K562 (cell line): ENCODE data around the gene RAPSN. TPM values are rescaled to one million over a fixed set of nuclear protein-coding genes. Genes with fewer than 3 reads are reported as not detected.

ENCODE experiments used
- ATAC-seq: fragments of 200-7000 bp; cut with Tn5 transposase; 3 replicates; pipeline ENCODE4 v1.9.1; 2020; ENCODE audit warnings: moderate library complexity
- BruUV-seq: library from RNA; stranded (reverse); fragments of 400-500 nt; replicated peaks from 2 replicates; lab custom pipeline; 2021; lab: Mats Ljungman, UMichigan
- CTCF ChIA-PET: fragments of 300-600 bp; formaldehyde crosslinking; extraction: SDS; loops from one replicate; lab custom pipeline; 2021; ENCODE audit warnings: low intra/inter-chr PET ratio; lab: Yijun Ruan, JAX
- POLR2A ChIA-PET: fragments of 300-600, 350-650 bp; sonication (Branson Sonifier 250); formaldehyde crosslinking; extraction: SDS; loops from one replicate; lab custom pipeline; 2021; ENCODE audit warnings: antibody characterized with exemption, inconsistent platforms; lab: Yijun Ruan, JAX
- DNase-seq, 4 experiments: peaks; one replicate each; pipeline versions ENCODE4 v3.0.0 to v3.0.0-alpha.2; 2011 to 2018; ENCODE audit warnings: low spot score in 3 of 4, mixed read lengths in 3 of 4; ENCODE audit errors: extremely low read depth in 1 of 4
- FAIRE-seq: peaks from 2 replicates; lab custom pipeline; 2011; peaks lifted over from hg19 to GRCh38; lab: Jason Lieb, UNC
- H2AFZ ChIP-seq: 2 replicates; pipeline ENCODE4 v1.6.0; 2011; ENCODE audit warnings: low read depth, low read length, control low read depth, inconsistent platforms
- H3K27ac ChIP-seq: fragments of 200-600 bp; 3 replicates; pipeline ENCODE4 v1.8.0; 2011; ENCODE audit warnings: low read depth, mild to moderate bottlenecking, control low read depth, inconsistent platforms, low read length, moderate library complexity, mixed read lengths; ENCODE audit errors: extremely low read depth
- H3K27me3 ChIP-seq, 2 experiments: fragments of 300-600 bp in 1 of 2; 2 replicates in 1 of 2; 3 replicates in 1 of 2; pipeline versions ENCODE4 v1.6.0 to v1.8.0; 2011; ENCODE audit warnings: inconsistent platforms in 2 of 2, low read length in 2 of 2, mild to moderate bottlenecking in 1 of 2, mixed read lengths in 1 of 2, moderate library complexity in 1 of 2; ENCODE audit not compliant: control insufficient read depth in 2 of 2, insufficient read depth in 2 of 2
- H3K36me3 ChIP-seq: fragments of 300-600 bp; 3 replicates; pipeline ENCODE4 v1.8.0; 2011; ENCODE audit warnings: mild to moderate bottlenecking, low read length, inconsistent platforms; ENCODE audit not compliant: control insufficient read depth, insufficient read depth
- H3K4me1 ChIP-seq, 2 experiments: fragments of 200-600 bp in 1 of 2; replicated peaks in 1 of 2; 2 replicates in 1 of 2; 3 replicates in 1 of 2; pipeline versions ENCODE4 v1.5.1 to v1.8.0; 2011; ENCODE audit warnings: inconsistent platforms in 2 of 2, low read length in 2 of 2, mild to moderate bottlenecking in 1 of 2, mixed read lengths in 1 of 2, moderate library complexity in 1 of 2; ENCODE audit not compliant: control insufficient read depth in 2 of 2, insufficient read depth in 2 of 2
- H3K4me2 ChIP-seq: 2 replicates; pipeline ENCODE4 v1.6.1; 2011; ENCODE audit warnings: low read length, control low read depth, inconsistent platforms, mixed read lengths; ENCODE audit not compliant: insufficient read depth
- H3K4me3 ChIP-seq: fragments of 200-600 bp; sonication (generic), shearing (Covaris generic); 2 replicates; pipeline ENCODE4 v1.5.1; 2016; ENCODE audit warnings: control low read depth, inconsistent platforms
- H3K79me2 ChIP-seq: fragments of 200-600 bp; 3 replicates; pipeline ENCODE4 v1.8.0; 2011; ENCODE audit warnings: low read length, inconsistent platforms; ENCODE audit not compliant: control insufficient read depth, insufficient read depth
- H3K9ac ChIP-seq, 2 experiments: 2 replicates each; pipeline versions ENCODE4 v1.6.0 to v1.6.1; 2011; ENCODE audit warnings: low read depth in 2 of 2, low read length in 2 of 2, control low read depth in 1 of 2, inconsistent platforms in 1 of 2, mild to moderate bottlenecking in 1 of 2, mixed read lengths in 1 of 2; ENCODE audit not compliant: insufficient read depth in 1 of 2
- H3K9me1 ChIP-seq: one replicate; pipeline ENCODE4 v1.6.0; 2011; ENCODE audit warnings: inconsistent platforms, mild to moderate bottlenecking, low read length, moderate library complexity; ENCODE audit not compliant: control insufficient read depth, insufficient read depth
- H3K9me3 ChIP-seq: replicated peaks from 2 replicates; pipeline ENCODE4 v1.5.1; 2011; ENCODE audit warnings: low read depth, low read length, inconsistent platforms; ENCODE audit not compliant: control insufficient read depth, insufficient read depth
- H4K20me1 ChIP-seq: replicated peaks from 2 replicates; pipeline ENCODE4 v1.6.1; 2011; ENCODE audit warnings: low read length, inconsistent platforms, mixed read lengths; ENCODE audit not compliant: control insufficient read depth, insufficient read depth
- DIDO1 ChIP-seq: fragments of 450-650 bp; IDR thresholded peaks from 2 replicates; pipeline ENCODE4 v1.6.1; 2016; ENCODE audit warnings: low read depth, missing biosample characterization, missing genetic modification characterization
- HLTF ChIP-seq: fragments of 450-650 bp; IDR thresholded peaks from 2 replicates; pipeline ENCODE4 v1.6.1; 2016
- HMG20A ChIP-seq: fragments of 450-650 bp; formaldehyde crosslinking; conservative IDR thresholded peaks from 2 replicates; pipeline ENCODE4 v1.4.0; 2020; ENCODE audit warnings: mild to moderate bottlenecking, mixed read lengths
- RBM22 ChIP-seq: fragments of 200-400 bp; formaldehyde crosslinking; IDR thresholded peaks from 2 replicates; pipeline ENCODE4 v1.6.1; 2018; ENCODE audit warnings: low read length, low read depth; ENCODE audit not compliant: poor library complexity, severe bottlenecking
- REST ChIP-seq, 2 experiments: fragments of 450-650 bp; formaldehyde crosslinking in 1 of 2; IDR thresholded peaks; 2 replicates each; pipeline versions ENCODE4 v1.4.0 to v1.6.1; 2014 to 2020; ENCODE audit warnings: mild to moderate bottlenecking in 2 of 2, borderline replicate concordance in 1 of 2, low read depth in 1 of 2
- ZKSCAN1 ChIP-seq: fragments of 150-350 bp; IDR thresholded peaks from 2 replicates; pipeline ENCODE4 v1.6.1; 2016; ENCODE audit warnings: low read depth, low read length
- ZNF134 ChIP-seq: fragments of 250-450 bp; sonication (Bioruptor Pico); conservative IDR thresholded peaks from 2 replicates; pipeline ENCODE4 v1.4.0; 2020
- ZNF436 ChIP-seq: fragments of 250-450, 450-650 bp; sonication (Bioruptor Pico); formaldehyde crosslinking; IDR thresholded peaks from 2 replicates; pipeline ENCODE4 v1.7.0; 2020; ENCODE audit warnings: mild to moderate bottlenecking
- WGBS: fragments of 100-300 bp; shearing (Covaris generic); methylation state at CpG from one replicate; pipeline ENCODE4 v1.1.6; 2016; ENCODE audit warnings: low coverage, mixed read lengths; ENCODE audit not compliant: insufficient coverage; ENCODE audit errors: missing lambda C conversion rate; 5-methylcytosine and 5-hydroxymethylcytosine counted together
- in situ Hi-C: fragments of 300-500 bp; cut with MboI; formaldehyde crosslinking; loops from 4 replicates; pipeline ENCODE4 v1.15.0; 2018; ENCODE audit warnings: inconsistent platforms, mixed read lengths
- intact Hi-C: fragments of 100-400 bp; cut with micrococcal nuclease; formaldehyde crosslinking; loops from 2 replicates; pipeline ENCODE4 v1.14.2; 2022
- polyA plus RNA-seq, 8 experiments: library from polyadenylated mRNA; depleted of rRNA in 4 of 8; stranded (reverse) in 5 of 8; unstranded in 3 of 8; fragments of >200 nt; fragmentation: Nextera tagmentation in 2 of 8; fragmentation: Illumina TruSeq in 1 of 8; extraction: Ambion mirVana in 2 of 8; extraction: Trizol in 1 of 8; gene quantifications; 2 replicates each; pipeline versions ENCODE4 v1.2.1 to v1.2.3, GENCODE V29; 2011 to 2014; ENCODE audit warnings: inconsistent platforms in 1 of 8, missing spikeins in 1 of 8
- total RNA-seq, 7 experiments: library from RNA; depleted of rRNA in 6 of 7; stranded (reverse); fragments of >200 nt in 6 of 7; fragmentation: Illumina TruSeq in 2 of 7; extraction: Trizol in 2 of 7; gene quantifications; 2 replicates each; pipeline versions ENCODE4 v1.2.1 to v1.2.3, GENCODE V29; 2011 to 2021; ENCODE audit warnings: low replicate concordance in 1 of 7

Gene RAPSN
- total and polyA plus RNA-seq, 9 of the 15 experiments (the other 6 are each of a cell fraction or from before 2014, with no cell fraction given), result 0.06 to 0.11 TPM; not detected in 7

- intact Hi-C loops, result loop anchor here (10.0 kb wide), 1 partner anchor 131 kb away; no protein-coding TSS in a partner anchor
- TF ChIP-seq HMG20A (CRISPR knock-in tag), result no peak
- TF ChIP-seq ZNF134 (CRISPR knock-in tag), result no peak
- peak; percentile 90 for TF ChIP-seq ZKSCAN1
- TF ChIP-seq, all 486 proteins: peak for 1
- no peaks in the 10 kb centered on the region for H3K27me3 ChIP-seq
- no peak for FAIRE-seq
- ChIA-PET CTCF (no interaction called here), POLR2A (no interaction called here)
- in situ Hi-C loops, result no loop called here
- no peak overlapping the region for H3K9ac ChIP-seq
- no peak for DNase-seq
- peaks cover 89% of the 10 kb centered on the region for H3K36me3 ChIP-seq
- no peak overlapping the region for H3K4me3 ChIP-seq
- no peaks in the 10 kb centered on the region for H4K20me1 ChIP-seq
- H3K4me1 ChIP-seq, result peaks cover 0 to 4% of the 10 kb centered on the region in 2 experiments; a peak in 2 of 5 replicates
- no peaks in the 10 kb centered on the region for H3K9me1 ChIP-seq
- BruUV-seq, result no TSS peak
- H2AFZ ChIP-seq, result no peak overlapping the region
- no peak overlapping the region for H3K4me2 ChIP-seq
- no peak overlapping the region for H3K27ac ChIP-seq
- 94% methylated on average over 1 of the region's 1 CpG for WGBS
- H3K9me3 ChIP-seq, result no peaks in the 10 kb centered on the region
- H3K79me2 ChIP-seq, result peaks cover 11% of the 10 kb centered on the region; the same call in 2 of the 3 replicates
- ATAC-seq, result no peak
These were observed 34.5 kb upstream of the RAPSN start for GRCh38 chr11:47483457-47483856.

DNA sequence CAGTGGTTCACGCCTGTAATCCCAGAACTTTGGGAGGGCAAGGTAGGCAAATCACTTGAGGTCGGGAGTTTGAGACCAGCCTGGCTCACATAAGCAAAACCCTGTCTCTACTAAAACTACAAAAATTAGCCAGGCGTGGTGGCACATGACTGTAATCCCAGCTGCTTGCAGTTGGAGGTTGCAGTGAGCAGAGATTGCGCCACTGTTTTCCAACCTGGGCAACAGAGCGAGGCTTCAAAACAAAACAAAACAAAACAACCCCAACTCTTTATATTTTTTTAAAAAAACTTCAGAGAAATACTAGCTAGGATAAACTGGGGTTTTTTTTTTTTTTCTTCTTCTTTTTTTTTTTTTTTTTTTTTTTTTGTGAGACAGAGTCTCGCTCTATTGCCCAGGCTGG, 31.8 kb upstream of the RAPSN start:
- Histone ChIP-seq H3K79me2 (no peaks in the 10 kb centered on the region; the same call in 2 of the 3 replicates), H3K9ac (no peak overlapping the region), H2AFZ (no peak overlapping the region), H3K9me1 (no peaks in the 10 kb centered on the region), H3K27ac (no peak overlapping the region), H4K20me1 (no peaks in the 10 kb centered on the region), H3K9me3 (no peaks in the 10 kb centered on the region), H3K36me3 (peaks cover 90% of the 10 kb centered on the region), H3K27me3 (no peaks in the 10 kb centered on the region), H3K4me1 (peaks cover 0 to 11% of the 10 kb centered on the region in 2 experiments; a peak in 2 of 5 replicates), H3K4me2 (no peak overlapping the region), H3K4me3 (no peak overlapping the region)
- ChIA-PET CTCF (no interaction called here), POLR2A (interaction anchor here (0.6 to 0.9 kb wide), 2 partner anchors 18 to 30 kb away, joined by 3 read pairs; no protein-coding TSS in a partner anchor)
- FAIRE-seq (no peak), DNase-seq (no peak), ATAC-seq (no peak)
- WGBS, result 96% methylated on average over 5 of the region's 6 CpGs
- in situ Hi-C loops, result no loop called here
- intact Hi-C loops, result loop anchor here (10.0 kb wide), 1 partner anchor 134 kb away; no protein-coding TSS in a partner anchor
- no peak for TF ChIP-seq REST (IDR thresholded peaks at IDR 0.05; ENCODE audit: borderline replicate concordance)
- TF ChIP-seq REST (CRISPR knock-in tag; IDR thresholded peaks at IDR 0.05; ENCODE audit: low read depth), result no peak
- TF ChIP-seq ZNF436 (CRISPR knock-in tag), result no peak
- TF ChIP-seq RBM22, result no peak
- no peak for TF ChIP-seq DIDO1
- no peak for TF ChIP-seq HLTF
- no TSS peak for BruUV-seq
